ENCODE measurements around the gene PEX11G.

PEX11G gene

GRCh38 chr19:7463575-7463974 lies 25.3 kb downstream of the PEX11G start:
- Histone ChIP-seq H3K4me1 (ENCODE audit: insufficient read depth, low read length, poor library complexity, severe bottlenecking) (no peaks in the 10 kb centered on the region), H3K4me3 (ENCODE audit: low read length, poor library complexity, severe bottlenecking) (no peak overlapping the region), H4K20me1 (ENCODE audit: insufficient read depth, low read length, poor library complexity, severe bottlenecking) (no peaks in the 10 kb centered on the region)

GRCh38 chr19:7461841-7462629 lies 26.8 kb downstream of the PEX11G start:
- H3K27me3 ChIP-seq (ENCODE audit: insufficient read depth, low read length, poor library complexity, severe bottlenecking), result no peaks in the 10 kb centered on the region
- no peak overlapping the region for H2AFZ ChIP-seq (ENCODE audit: low read length)
- H3K9ac ChIP-seq (ENCODE audit: low read depth, low read length, poor library complexity, severe bottlenecking), result no peak overlapping the region
- peaks cover 4% of the 10 kb centered on the region for H4K20me1 ChIP-seq (ENCODE audit: insufficient read depth, low read length, poor library complexity, severe bottlenecking)
- H3K4me2 ChIP-seq (ENCODE audit: low read depth, low read length, poor library complexity, severe bottlenecking), result no peak overlapping the region
- H3K79me2 ChIP-seq (ENCODE audit: insufficient read depth, low read length), result no peaks in the 10 kb centered on the region
- H3K4me3 ChIP-seq (ENCODE audit: low read length, poor library complexity, severe bottlenecking), result no peak overlapping the region
- TF ChIP-seq CTCF (conservative IDR thresholded peaks at IDR 0.05; ENCODE audit: low read length) (no peak), EZH2phosphoT487 (IDR thresholded peaks at IDR 0.05; ENCODE audit: borderline replicate concordance) (no peak)
- no peaks in the 10 kb centered on the region for H3K9me2 ChIP-seq (replicated peaks; ENCODE audit: low read depth, low read length)
- H3K36me3 ChIP-seq (ENCODE audit: insufficient read depth, low read length), result peaks cover 81% of the 10 kb centered on the region; the same call in 1 of the 2 replicates
- H3K4me1 ChIP-seq (ENCODE audit: insufficient read depth, low read length, poor library complexity, severe bottlenecking), result no peaks in the 10 kb centered on the region
- H3F3A ChIP-seq (ENCODE audit: low read depth), result no peaks in the 10 kb centered on the region
- no peaks in the 10 kb centered on the region for H3K9me3 ChIP-seq (ENCODE audit: insufficient read depth, low read depth, low read length)

More at GRCh38 chr19:7463575-7463974, 25.3 kb downstream of the PEX11G start:
- Histone ChIP-seq H3K9me2 (replicated peaks; ENCODE audit: low read depth, low read length) (no peaks in the 10 kb centered on the region), H3K9ac (ENCODE audit: low read depth, low read length, poor library complexity, severe bottlenecking) (no peak overlapping the region), H3K36me3 (ENCODE audit: insufficient read depth, low read length) (peaks cover 82% of the 10 kb centered on the region; the same call in 1 of the 2 replicates), H3K9me3 (ENCODE audit: insufficient read depth, low read depth, low read length) (no peaks in the 10 kb centered on the region), H3F3A (ENCODE audit: low read depth) (no peaks in the 10 kb centered on the region), H2AFZ (ENCODE audit: low read length) (no peak overlapping the region), H3K4me2 (ENCODE audit: low read depth, low read length, poor library complexity, severe bottlenecking) (no peak overlapping the region), H3K27me3 (ENCODE audit: insufficient read depth, low read length, poor library complexity, severe bottlenecking) (no peaks in the 10 kb centered on the region), H3K79me2 (ENCODE audit: insufficient read depth, low read length) (no peaks in the 10 kb centered on the region)
- TF ChIP-seq CTCF (conservative IDR thresholded peaks at IDR 0.05; ENCODE audit: low read length) (no peak), EZH2phosphoT487 (IDR thresholded peaks at IDR 0.05; ENCODE audit: borderline replicate concordance) (no peak)

- Histone ChIP-seq H3F3A (ENCODE audit: low read depth) (no peaks in the 10 kb centered on the region), H3K9me2 (replicated peaks; ENCODE audit: low read depth, low read length) (no peaks in the 10 kb centered on the region), H3K36me3 (ENCODE audit: insufficient read depth, low read length) (peaks cover 90% of the 10 kb centered on the region), H3K4me3 (ENCODE audit: low read length, poor library complexity, severe bottlenecking) (no peak overlapping the region), H2AFZ (ENCODE audit: low read length) (no peak overlapping the region), H3K79me2 (ENCODE audit: insufficient read depth, low read length) (no peaks in the 10 kb centered on the region), H3K27me3 (ENCODE audit: insufficient read depth, low read length, poor library complexity, severe bottlenecking) (no peaks in the 10 kb centered on the region), H3K9me3 (ENCODE audit: insufficient read depth, low read depth, low read length) (no peaks in the 10 kb centered on the region), H4K20me1 (ENCODE audit: insufficient read depth, low read length, poor library complexity, severe bottlenecking) (peaks cover 4% of the 10 kb centered on the region), H3K9ac (ENCODE audit: low read depth, low read length, poor library complexity, severe bottlenecking) (no peak overlapping the region), H3K4me2 (ENCODE audit: low read depth, low read length, poor library complexity, severe bottlenecking) (no peak overlapping the region), H3K4me1 (ENCODE audit: insufficient read depth, low read length, poor library complexity, severe bottlenecking) (no peaks in the 10 kb centered on the region)
- TF ChIP-seq CTCF (conservative IDR thresholded peaks at IDR 0.05; ENCODE audit: low read length) (no peak), EZH2phosphoT487 (IDR thresholded peaks at IDR 0.05; ENCODE audit: borderline replicate concordance) (no peak)
Observed at GRCh38 chr19:7460562-7460966, 28.3 kb downstream of the PEX11G start.
